OCI-LY7 (cell line): ENCODE data around the gene GNGT1. TPM values are rescaled to one million over a fixed set of nuclear protein-coding genes. Genes with fewer than 3 reads are reported as not detected.
A peak's percentile ranks its signal among the peaks of the same experiment; 100 is the strongest.

Experiments used
- Bru-seq: library from RNA; stranded (reverse); fragments of 400-500 nt; gene quantifications from one replicate; lab custom pipeline; 2021; lab: Mats Ljungman, UMichigan
- BruChase-seq, 2 experiments: library from RNA; stranded (reverse); fragments of 400-500 nt; gene quantifications; one replicate each; lab custom pipeline; 2021; lab: Mats Ljungman, UMichigan
- BruUV-seq: library from RNA; stranded (reverse); fragments of 400-500 nt; replicated peaks from 2 replicates; lab custom pipeline; 2021; lab: Mats Ljungman, UMichigan
- CTCF ChIA-PET: fragments of 300-600 bp; sonication (Branson Sonifier 250); formaldehyde crosslinking; loops from one replicate; lab custom pipeline; 2022; ENCODE audit warnings: antibody characterized with exemption; ENCODE audit not compliant: unreplicated experiment; lab: Charles Lee
- POLR2A ChIA-PET: fragments of 300-600 bp; sonication (Branson Sonifier 250); formaldehyde crosslinking; loops from one replicate; lab custom pipeline; 2022; ENCODE audit warnings: antibody characterized with exemption; lab: Charles Lee
- DNase-seq: peaks from one replicate; pipeline ENCODE4 v3.0.0-alpha.2; 2015; ENCODE audit warnings: low spot score
- H2AFZ ChIP-seq: fragments of 200-600 bp; sonication (generic), shearing (Covaris generic); 2 replicates; pipeline ENCODE4 v1.6.1; 2014; ENCODE audit warnings: mild to moderate bottlenecking, antibody characterized with exemption, low read length, moderate library complexity
- H3K27ac ChIP-seq: fragments of 200-600 bp; sonication (generic); 2 replicates; pipeline ENCODE4 v1.5.1; 2014; ENCODE audit warnings: mixed run types, low read depth, mild to moderate bottlenecking, moderate library complexity, low read length, inconsistent platforms; ENCODE audit not compliant: poor library complexity, severe bottlenecking
- H3K36me3 ChIP-seq: fragments of 200-600 bp; sonication (generic); 2 replicates; pipeline ENCODE4 v1.6.1; 2014; ENCODE audit warnings: mild to moderate bottlenecking, antibody characterized with exemption, low read length, moderate library complexity, mixed read lengths; ENCODE audit not compliant: insufficient read depth
- H3K4me1 ChIP-seq: fragments of 200-600 bp; sonication (generic); 2 replicates; pipeline ENCODE4 v1.5.1; 2014; ENCODE audit warnings: mild to moderate bottlenecking, low read length; ENCODE audit not compliant: insufficient read depth, poor library complexity, severe bottlenecking
- H3K4me2 ChIP-seq: fragments of 200-600 bp; sonication (generic); 2 replicates; pipeline ENCODE4 v1.6.1; 2014; ENCODE audit warnings: mild to moderate bottlenecking, low read length
- H3K4me3 ChIP-seq: fragments of 200-600 bp; sonication (generic); 2 replicates; pipeline ENCODE4 v1.5.1; 2014; ENCODE audit warnings: mild to moderate bottlenecking, low read depth, low read length; ENCODE audit not compliant: poor library complexity, severe bottlenecking
- H3K79me2 ChIP-seq: fragments of 200-600 bp; sonication (generic); 2 replicates; pipeline ENCODE4 v1.6.1; 2016; ENCODE audit warnings: low read depth, mild to moderate bottlenecking, low read length, moderate library complexity, mixed read lengths; ENCODE audit not compliant: insufficient read depth
- H3K9me2 ChIP-seq: fragments of 200-600 bp; sonication (generic); 2 replicates; pipeline ENCODE4 v1.6.1; 2016; ENCODE audit warnings: mild to moderate bottlenecking, low read length, mixed read lengths; ENCODE audit not compliant: insufficient read depth
- H3K9me3 ChIP-seq: fragments of 200-600 bp; sonication (generic); 2 replicates; pipeline ENCODE4 v1.6.1; 2014; ENCODE audit warnings: mild to moderate bottlenecking, mixed run types, low read length, mixed read lengths
- H4K20me1 ChIP-seq: fragments of 200-600 bp; sonication (generic); 2 replicates; pipeline ENCODE4 v1.6.1; 2014; ENCODE audit warnings: mild to moderate bottlenecking, antibody characterized with exemption, low read length, moderate library complexity, mixed read lengths; ENCODE audit not compliant: insufficient read depth
- EZH2phosphoT487 ChIP-seq: fragments of 200-600 bp; sonication (generic); IDR thresholded peaks from 2 replicates; pipeline ENCODE4 v1.6.1; 2018; ENCODE audit warnings: low read depth, borderline replicate concordance, mild to moderate bottlenecking, mixed run types, antibody characterized with exemption, low read length, moderate library complexity, mixed read lengths
- intact Hi-C: fragments of 100-400 bp; cut with micrococcal nuclease; formaldehyde crosslinking; loops from one replicate; pipeline ENCODE4 v1.10.0; 2022; ENCODE audit not compliant: unreplicated experiment
- long read RNA-seq: library from polyadenylated mRNA; stranded (forward); transcript quantifications from one replicate; pipeline ENCODE4 v2.0.0, GENCODE V29; 2022
- total RNA-seq, 2 experiments: library from RNA; depleted of rRNA in 1 of 2; stranded (reverse); fragments of >200 nt in 1 of 2; shearing (Covaris generic) in 1 of 2; gene quantifications; 2 replicates each; pipeline ENCODE4 v1.2.3, GENCODE V29; 2014 to 2022
- TF ChIP-seq, protein P1 (sequence below): fragments of 200-600 bp; sonication (generic); conservative IDR thresholded peaks from 2 replicates; pipeline ENCODE4 v1.5.1; 2014; ENCODE audit warnings: mild to moderate bottlenecking, antibody characterized with exemption, low read length, moderate library complexity, mixed read lengths

Gene GNGT1
- total RNA-seq (2014; rRNA removed; shearing (Covaris generic)) (not detected in 2 replicates), total RNA-seq (2022) (not detected in 2 replicates), Bru-seq, nascent RNA (percentile 7 among the genes with signal in this experiment), BruChase-seq, experiment 1, labeled RNA remaining after a 6-hour chase (percentile 4 among the genes with signal in this experiment), BruChase-seq, experiment 2, labeled RNA remaining after a 2-hour chase (percentile 8 among the genes with signal in this experiment)
- long read RNA-seq = 0 reads

DNA sequence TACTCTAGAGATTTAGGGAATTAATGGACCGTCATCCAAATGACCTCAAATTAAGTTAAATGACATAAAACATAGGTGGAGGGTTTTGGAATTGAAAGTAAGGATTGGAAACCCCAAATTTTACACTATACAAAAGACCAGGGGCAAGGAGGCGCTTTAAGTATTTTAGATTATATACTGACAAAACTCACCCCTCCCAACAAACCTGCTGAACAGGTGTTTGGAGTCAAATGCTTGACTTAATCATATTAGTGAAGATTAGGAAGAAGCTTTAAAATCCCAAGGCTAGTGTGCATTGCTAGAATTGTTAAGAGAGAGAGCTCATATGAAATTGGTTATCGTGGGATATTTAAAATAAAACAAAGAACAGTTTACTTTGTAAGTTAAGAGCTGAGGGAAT lies at the start of gene GNGT1:
GNGT1 (plus strand) TSS at position 301 of the 400 bp plus-strand sequence. CDS start 180 bp downstream, outside the sequence.
- CTCF ChIA-PET = no interaction called here
- no peaks in the 10 kb centered on the region for H3K4me1 ChIP-seq
- H3K27ac ChIP-seq = no peak within 1 kb of the TSS
- no peaks in the 10 kb centered on the region for H3K9me2 ChIP-seq
- intact Hi-C loops = no loop called here
- no peak within 1 kb of the TSS for H3K4me3 ChIP-seq
- POLR2A ChIA-PET = interaction anchor here (0.6 to 1.7 kb wide), 2 partner anchors 10 to 848 kb away, joined by 3 to 8 read pairs; no protein-coding TSS in a partner anchor
- TF ChIP-seq EZH2phosphoT487 = no peak
- TF ChIP-seq, protein P1, sequence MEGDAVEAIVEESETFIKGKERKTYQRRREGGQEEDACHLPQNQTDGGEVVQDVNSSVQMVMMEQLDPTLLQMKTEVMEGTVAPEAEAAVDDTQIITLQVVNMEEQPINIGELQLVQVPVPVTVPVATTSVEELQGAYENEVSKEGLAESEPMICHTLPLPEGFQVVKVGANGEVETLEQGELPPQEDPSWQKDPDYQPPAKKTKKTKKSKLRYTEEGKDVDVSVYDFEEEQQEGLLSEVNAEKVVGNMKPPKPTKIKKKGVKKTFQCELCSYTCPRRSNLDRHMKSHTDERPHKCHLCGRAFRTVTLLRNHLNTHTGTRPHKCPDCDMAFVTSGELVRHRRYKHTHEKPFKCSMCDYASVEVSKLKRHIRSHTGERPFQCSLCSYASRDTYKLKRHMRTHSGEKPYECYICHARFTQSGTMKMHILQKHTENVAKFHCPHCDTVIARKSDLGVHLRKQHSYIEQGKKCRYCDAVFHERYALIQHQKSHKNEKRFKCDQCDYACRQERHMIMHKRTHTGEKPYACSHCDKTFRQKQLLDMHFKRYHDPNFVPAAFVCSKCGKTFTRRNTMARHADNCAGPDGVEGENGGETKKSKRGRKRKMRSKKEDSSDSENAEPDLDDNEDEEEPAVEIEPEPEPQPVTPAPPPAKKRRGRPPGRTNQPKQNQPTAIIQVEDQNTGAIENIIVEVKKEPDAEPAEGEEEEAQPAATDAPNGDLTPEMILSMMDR = no peak
- no peaks in the 10 kb centered on the region for H3K79me2 ChIP-seq
- no peak for DNase-seq
- H2AFZ ChIP-seq = no peak within 1 kb of the TSS
- H3K9me3 ChIP-seq = no peaks in the 10 kb centered on the region
- H3K4me2 ChIP-seq = no peak within 1 kb of the TSS
- no peaks in the 10 kb centered on the region for H3K36me3 ChIP-seq
- H4K20me1 ChIP-seq = no peaks in the 10 kb centered on the region
- BruUV-seq = no TSS peak

- no peaks in the 10 kb centered on the region for H3K79me2 ChIP-seq
- no peak for DNase-seq
- intact Hi-C loops = no loop called here
- H3K27ac ChIP-seq = no peak overlapping the region
- no TSS peak for BruUV-seq
- no peaks in the 10 kb centered on the region for H3K36me3 ChIP-seq
- H3K9me2 ChIP-seq = no peaks in the 10 kb centered on the region
- no peaks in the 10 kb centered on the region for H3K9me3 ChIP-seq
- H3K4me3 ChIP-seq = no peak overlapping the region
- CTCF ChIA-PET = no interaction called here
- no peak for TF ChIP-seq EZH2phosphoT487
- TF ChIP-seq, protein P1 = no peak
- H4K20me1 ChIP-seq = no peaks in the 10 kb centered on the region
- H3K4me1 ChIP-seq = no peaks in the 10 kb centered on the region
- H2AFZ ChIP-seq = no peak overlapping the region
- H3K4me2 ChIP-seq = no peak overlapping the region
- POLR2A ChIA-PET = interaction anchor here (1.2 kb wide), 1 partner anchor 22 kb away, joined by 3 read pairs; no protein-coding TSS in a partner anchor
Measured at GRCh38 chr7:93858857-93859256, 47.5 kb upstream of the GNGT1 start.

DNA sequence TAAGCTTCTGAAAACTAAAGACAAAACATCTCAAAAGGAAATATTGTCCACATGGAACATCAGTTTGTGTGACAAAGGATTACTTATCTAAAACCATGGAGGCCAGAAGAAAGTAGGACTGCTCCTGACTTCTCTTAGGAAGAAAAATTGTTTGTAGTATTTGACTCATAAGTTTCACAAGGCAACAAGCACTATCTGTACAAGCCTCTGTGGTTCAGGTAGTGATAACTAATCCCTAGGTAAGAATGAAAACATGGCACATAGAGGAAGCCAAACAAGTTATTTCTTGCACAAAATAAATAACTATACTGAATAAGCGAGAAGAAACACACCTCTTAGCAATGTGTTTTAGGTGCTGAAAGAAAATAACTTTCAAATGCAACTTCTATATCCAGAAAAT lies 46.1 kb upstream of the GNGT1 start:
- Histone ChIP-seq H3K27ac (no peak overlapping the region), H3K4me1 (no peaks in the 10 kb centered on the region), H4K20me1 (no peaks in the 10 kb centered on the region), H3K9me2 (no peaks in the 10 kb centered on the region), H3K4me2 (no peak overlapping the region), H3K79me2 (no peaks in the 10 kb centered on the region), H2AFZ (no peak overlapping the region), H3K4me3 (no peak overlapping the region), H3K9me3 (no peaks in the 10 kb centered on the region), H3K36me3 (no peaks in the 10 kb centered on the region)
- no peak for TF ChIP-seq EZH2phosphoT487
- TF ChIP-seq, protein P1 = no peak
- BruUV-seq = no TSS peak
- CTCF ChIA-PET = no interaction called here
- no peak for DNase-seq
- POLR2A ChIA-PET = no interaction called here
- intact Hi-C loops = no loop called here
